Fibroblast of lung (primary cell): ENCODE data around the gene HIVEP3.

Source experiments
- EZH2 ChIP-seq: IDR thresholded peaks from 2 replicates; pipeline ENCODE4 v1.5.1; 2012; ENCODE audit warnings: low read length, control low read depth, mild to moderate bottlenecking; ENCODE audit errors: missing control alignments
- TF ChIP-seq, protein P1 (sequence below), 2 donors: IDR thresholded peaks in 1 of 2; conservative IDR thresholded peaks in 1 of 2; 1 replicate in 1 of 2; 2 replicates in 1 of 2; pipeline ENCODE4 v1.5.1; 2011 to 2012; ENCODE audit warnings: low read length in 2 of 2, control low read depth in 1 of 2, inconsistent platforms in 1 of 2, low read depth in 1 of 2, mild to moderate bottlenecking in 1 of 2

- TF ChIP-seq, protein P1, sequence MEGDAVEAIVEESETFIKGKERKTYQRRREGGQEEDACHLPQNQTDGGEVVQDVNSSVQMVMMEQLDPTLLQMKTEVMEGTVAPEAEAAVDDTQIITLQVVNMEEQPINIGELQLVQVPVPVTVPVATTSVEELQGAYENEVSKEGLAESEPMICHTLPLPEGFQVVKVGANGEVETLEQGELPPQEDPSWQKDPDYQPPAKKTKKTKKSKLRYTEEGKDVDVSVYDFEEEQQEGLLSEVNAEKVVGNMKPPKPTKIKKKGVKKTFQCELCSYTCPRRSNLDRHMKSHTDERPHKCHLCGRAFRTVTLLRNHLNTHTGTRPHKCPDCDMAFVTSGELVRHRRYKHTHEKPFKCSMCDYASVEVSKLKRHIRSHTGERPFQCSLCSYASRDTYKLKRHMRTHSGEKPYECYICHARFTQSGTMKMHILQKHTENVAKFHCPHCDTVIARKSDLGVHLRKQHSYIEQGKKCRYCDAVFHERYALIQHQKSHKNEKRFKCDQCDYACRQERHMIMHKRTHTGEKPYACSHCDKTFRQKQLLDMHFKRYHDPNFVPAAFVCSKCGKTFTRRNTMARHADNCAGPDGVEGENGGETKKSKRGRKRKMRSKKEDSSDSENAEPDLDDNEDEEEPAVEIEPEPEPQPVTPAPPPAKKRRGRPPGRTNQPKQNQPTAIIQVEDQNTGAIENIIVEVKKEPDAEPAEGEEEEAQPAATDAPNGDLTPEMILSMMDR (conservative IDR thresholded peaks at IDR 0.05 in 1 of 2, IDR thresholded peaks at IDR 0.05 in 1 of 2; ENCODE audit: low read depth in 1 of 2, low read length in 2 of 2), result no peak
- TF ChIP-seq EZH2, result no peak
Observed at GRCh38 chr1:41528106-41528505, 390.6 kb downstream of the HIVEP3 start.
